ENCODE results near the gene NRXN2.

DNA sequence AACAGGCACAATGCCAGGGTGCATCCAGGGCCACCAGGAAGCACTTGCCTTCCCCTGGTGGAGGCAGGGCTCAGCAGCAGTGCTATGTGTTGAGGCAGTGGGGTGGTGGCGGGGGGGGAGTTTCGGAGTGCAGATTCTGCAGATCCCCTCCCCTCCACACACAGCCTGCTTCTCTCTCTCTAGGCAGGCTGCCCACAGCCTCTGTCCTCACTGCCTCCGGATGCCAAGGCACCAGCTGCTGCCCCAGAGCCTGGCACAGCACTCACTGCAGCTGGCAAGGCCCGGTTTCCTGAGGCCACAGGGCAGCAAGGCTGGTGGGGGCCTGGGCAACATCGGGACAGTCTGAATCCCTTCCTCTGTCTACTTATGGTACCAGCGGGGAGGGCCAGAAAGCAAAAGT, 35.8 kb downstream of the NRXN2 start:
- TF ChIP-seq, protein P1, sequence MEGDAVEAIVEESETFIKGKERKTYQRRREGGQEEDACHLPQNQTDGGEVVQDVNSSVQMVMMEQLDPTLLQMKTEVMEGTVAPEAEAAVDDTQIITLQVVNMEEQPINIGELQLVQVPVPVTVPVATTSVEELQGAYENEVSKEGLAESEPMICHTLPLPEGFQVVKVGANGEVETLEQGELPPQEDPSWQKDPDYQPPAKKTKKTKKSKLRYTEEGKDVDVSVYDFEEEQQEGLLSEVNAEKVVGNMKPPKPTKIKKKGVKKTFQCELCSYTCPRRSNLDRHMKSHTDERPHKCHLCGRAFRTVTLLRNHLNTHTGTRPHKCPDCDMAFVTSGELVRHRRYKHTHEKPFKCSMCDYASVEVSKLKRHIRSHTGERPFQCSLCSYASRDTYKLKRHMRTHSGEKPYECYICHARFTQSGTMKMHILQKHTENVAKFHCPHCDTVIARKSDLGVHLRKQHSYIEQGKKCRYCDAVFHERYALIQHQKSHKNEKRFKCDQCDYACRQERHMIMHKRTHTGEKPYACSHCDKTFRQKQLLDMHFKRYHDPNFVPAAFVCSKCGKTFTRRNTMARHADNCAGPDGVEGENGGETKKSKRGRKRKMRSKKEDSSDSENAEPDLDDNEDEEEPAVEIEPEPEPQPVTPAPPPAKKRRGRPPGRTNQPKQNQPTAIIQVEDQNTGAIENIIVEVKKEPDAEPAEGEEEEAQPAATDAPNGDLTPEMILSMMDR (conservative IDR thresholded peaks at IDR 0.05; ENCODE audit: low read length), result no peak
- no peak for TF ChIP-seq EZH2phosphoT487 (IDR thresholded peaks at IDR 0.05; ENCODE audit: borderline replicate concordance)

Measured in Loucy (cell line).